H1 (cell line): ENCODE results near the gene TMEM236. TPM values are rescaled to one million over a fixed set of nuclear protein-coding genes. Genes with fewer than 3 reads are reported as not detected.

Source experiments
- ATF3 ChIP-seq: IDR thresholded peaks from 2 replicates; pipeline ENCODE4 v1.6.1; 2011; ENCODE audit warnings: low read depth, mild to moderate bottlenecking, low read length; ENCODE audit not compliant: insufficient read depth
- CBX8 ChIP-seq: fragments of 300-800, 300-1000 bp; sonication (generic); IDR thresholded peaks from 2 replicates; pipeline ENCODE4 v1.7.1; 2016; ENCODE audit warnings: low read depth, low read length, borderline replicate concordance
- CHD1 ChIP-seq: IDR thresholded peaks from 2 replicates; pipeline ENCODE4 v1.6.1; 2012; ENCODE audit warnings: low read depth, low read length, improper control_type of control experiment
- CHD7 ChIP-seq: fragments of 300-600 bp; sonication (generic); IDR thresholded peaks from 2 replicates; pipeline ENCODE4 v1.7.1; 2012; ENCODE audit warnings: low read length, moderate library complexity, mild to moderate bottlenecking, inconsistent platforms; ENCODE audit not compliant: insufficient replicate concordance
- PHF8 ChIP-seq: fragments of 200-600 bp; sonication (generic); conservative IDR thresholded peaks from 2 replicates; pipeline ENCODE4 v1.7.1; 2012; ENCODE audit warnings: low read depth, mild to moderate bottlenecking, inconsistent platforms, low read length, moderate library complexity
- RXRA ChIP-seq: IDR thresholded peaks from 2 replicates; pipeline ENCODE4 v1.6.1; 2011; ENCODE audit warnings: low read depth, mild to moderate bottlenecking, low read length, moderate library complexity; ENCODE audit not compliant: insufficient read depth
- SP2 ChIP-seq: IDR thresholded peaks from 2 replicates; pipeline ENCODE4 v1.6.1; 2012; ENCODE audit warnings: mild to moderate bottlenecking, low read length, inconsistent platforms
- SRF ChIP-seq: IDR thresholded peaks from 2 replicates; pipeline ENCODE4 v1.6.1; 2011; ENCODE audit warnings: mild to moderate bottlenecking, low read depth, low read length, moderate library complexity
- polyA plus RNA-seq, 7 experiments: library from polyadenylated mRNA; depleted of rRNA in 3 of 7; stranded (reverse) in 5 of 7; unstranded in 2 of 7; fragments of >200 nt in 5 of 7; fragments of 200-250 nt in 2 of 7; gene quantifications; 1 replicate in 5 of 7; 2 replicates in 1 of 7; 4 replicates in 1 of 7; pipeline versions ENCODE4 v1.2.1 to v1.2.3, GENCODE V29; 2011 to 2013; ENCODE audit warnings: missing spikeins in 2 of 7, mixed read lengths in 2 of 7
- total RNA-seq: library from RNA; stranded (reverse); fragmentation: NEBNext Ultra II Directional; extraction: Animal tissue kit (Norgen Biotek cat#: 25700); gene quantifications from 2 replicates; pipeline ENCODE4 v1.2.1, GENCODE V29; 2021
- TF ChIP-seq, protein P1 (sequence below), 3 experiments: IDR thresholded peaks; 1 replicate in 2 of 3; 2 replicates in 1 of 3; pipeline versions ENCODE4 v1.5.1 to v1.6.1; 2011; ENCODE audit warnings: low read length in 3 of 3, mild to moderate bottlenecking in 3 of 3, inconsistent platforms in 2 of 3, low read depth in 1 of 3, moderate library complexity in 1 of 3; ENCODE audit not compliant: insufficient read depth in 1 of 3; ENCODE audit errors: control extremely low read depth in 1 of 3

The TMEM236 gene
- total and polyA plus RNA-seq, 2 of the 8 experiments (the other 6 are each of a cell fraction or from before 2014, with no cell fraction given), result 0.02 to 0.07 TPM

DNA sequence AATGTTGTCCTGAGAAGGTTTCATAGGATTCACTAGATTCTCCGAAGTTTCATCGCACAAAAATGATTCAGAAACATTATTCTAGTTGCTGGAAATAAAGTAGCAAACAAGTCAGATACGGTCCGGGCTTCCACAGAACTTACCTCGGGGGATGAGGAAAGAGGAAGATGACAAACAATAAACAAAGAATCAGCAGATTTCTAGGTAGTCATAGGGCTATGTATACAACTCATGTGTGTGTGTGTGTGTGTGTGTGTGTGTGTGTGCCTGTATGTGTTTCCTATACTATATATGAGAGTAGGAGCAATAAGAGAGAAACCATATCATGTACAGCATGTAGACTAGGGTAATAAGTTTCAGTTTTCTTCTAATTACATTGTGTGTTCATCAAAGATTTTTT, 16.5 kb downstream of the TMEM236 start (continued):
- TF ChIP-seq CHD7 (no peak), SRF (no peak), CBX8 (no peak), CHD1 (no peak), ATF3 (no peak), PHF8 (no peak), RXRA (no peak), SP2 (no peak)
- TF ChIP-seq, protein P1, sequence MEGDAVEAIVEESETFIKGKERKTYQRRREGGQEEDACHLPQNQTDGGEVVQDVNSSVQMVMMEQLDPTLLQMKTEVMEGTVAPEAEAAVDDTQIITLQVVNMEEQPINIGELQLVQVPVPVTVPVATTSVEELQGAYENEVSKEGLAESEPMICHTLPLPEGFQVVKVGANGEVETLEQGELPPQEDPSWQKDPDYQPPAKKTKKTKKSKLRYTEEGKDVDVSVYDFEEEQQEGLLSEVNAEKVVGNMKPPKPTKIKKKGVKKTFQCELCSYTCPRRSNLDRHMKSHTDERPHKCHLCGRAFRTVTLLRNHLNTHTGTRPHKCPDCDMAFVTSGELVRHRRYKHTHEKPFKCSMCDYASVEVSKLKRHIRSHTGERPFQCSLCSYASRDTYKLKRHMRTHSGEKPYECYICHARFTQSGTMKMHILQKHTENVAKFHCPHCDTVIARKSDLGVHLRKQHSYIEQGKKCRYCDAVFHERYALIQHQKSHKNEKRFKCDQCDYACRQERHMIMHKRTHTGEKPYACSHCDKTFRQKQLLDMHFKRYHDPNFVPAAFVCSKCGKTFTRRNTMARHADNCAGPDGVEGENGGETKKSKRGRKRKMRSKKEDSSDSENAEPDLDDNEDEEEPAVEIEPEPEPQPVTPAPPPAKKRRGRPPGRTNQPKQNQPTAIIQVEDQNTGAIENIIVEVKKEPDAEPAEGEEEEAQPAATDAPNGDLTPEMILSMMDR (IDR thresholded peaks at IDR 0.05; ENCODE audit: control extremely low read depth in 1 of 3, insufficient read depth in 1 of 3, low read depth in 1 of 3, low read length in 3 of 3), result no peak
